Measurements from ENCODE around the gene PXMP2. TPM values are rescaled to one million over a fixed set of nuclear protein-coding genes. Genes with fewer than 3 reads are reported as not detected.

PXMP2 gene
- polyA plus RNA-seq, 10 donors = 15.7 to 27.4 (median 19.6) TPM

DNA sequence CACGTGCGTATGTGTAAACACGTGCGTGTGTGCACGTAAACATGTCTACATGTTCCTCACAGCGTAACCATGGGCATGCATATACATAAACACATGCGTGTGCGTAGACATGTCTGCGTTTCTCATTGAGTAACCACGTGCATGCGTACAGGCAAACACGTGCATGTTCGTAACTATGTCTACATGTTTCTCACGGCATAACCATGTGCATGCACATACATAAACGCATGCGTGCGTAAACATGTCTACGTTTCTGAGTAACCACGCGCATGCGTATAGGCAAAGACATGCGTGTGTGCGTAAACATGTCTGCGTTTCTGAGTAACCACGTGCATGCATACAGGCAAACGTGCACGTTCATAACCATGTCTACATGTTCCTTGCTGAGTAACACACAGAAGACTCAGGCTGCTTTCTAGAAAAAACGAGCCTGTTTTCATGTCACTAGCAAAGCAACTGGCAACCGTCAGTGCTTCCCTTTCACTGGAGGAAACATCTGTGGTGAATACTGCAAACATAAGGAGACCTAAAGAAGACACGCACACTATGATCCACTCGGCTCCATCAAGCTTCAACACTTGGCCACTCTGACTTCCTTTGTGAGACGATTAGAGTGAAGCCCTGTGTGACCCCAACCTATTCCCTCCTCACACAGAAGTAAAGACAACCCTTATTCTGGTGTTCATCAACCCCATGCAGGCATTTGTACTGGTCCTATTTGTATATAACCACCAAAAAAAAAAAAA is 29.1 kb upstream of the PXMP2 start:
- DNase-seq = peak in 1 of 3 donors; percentile 18

DNA sequence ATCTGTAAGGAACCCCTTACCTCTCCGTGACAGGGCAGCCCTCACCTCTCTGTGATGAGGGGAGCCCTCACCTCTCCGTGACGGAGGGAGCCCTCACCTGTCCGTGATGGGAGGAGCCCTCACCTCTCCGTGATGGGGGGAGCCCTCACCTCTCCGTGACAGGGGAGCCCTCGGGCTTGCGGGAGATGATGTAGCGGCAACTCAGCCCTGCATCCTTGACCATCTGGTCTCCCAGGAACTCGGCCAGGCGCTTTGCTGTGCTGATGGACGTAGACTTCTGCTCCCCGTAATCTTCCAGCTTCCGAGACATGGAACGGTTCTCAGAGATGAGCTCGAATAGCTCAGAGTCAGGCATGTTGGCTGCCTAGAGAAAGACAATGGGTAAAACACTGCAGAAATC is 28.2 kb upstream of the PXMP2 start:
- DNase-seq = no peak

DNA sequence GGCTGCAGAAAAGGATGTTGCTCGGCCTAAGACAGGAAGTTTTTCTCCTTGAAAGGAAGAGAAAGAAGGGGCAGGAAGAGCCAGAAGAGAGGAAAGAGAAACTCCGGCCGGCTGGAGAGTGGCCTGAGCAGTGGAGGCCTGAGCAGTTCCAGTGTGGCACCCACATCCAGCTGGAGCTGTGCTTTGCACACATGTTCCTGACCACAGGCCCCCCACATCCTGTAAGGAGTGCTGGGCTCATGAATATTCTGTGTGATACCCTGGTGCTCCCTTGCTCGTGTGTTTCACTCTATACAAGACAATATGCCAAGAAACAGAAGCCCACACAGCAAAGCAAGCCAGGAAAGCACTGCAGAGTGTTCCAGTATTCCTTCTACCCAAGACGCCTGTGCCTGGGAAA is 27.3 kb upstream of the PXMP2 start:
- DNase-seq = no peak

DNA sequence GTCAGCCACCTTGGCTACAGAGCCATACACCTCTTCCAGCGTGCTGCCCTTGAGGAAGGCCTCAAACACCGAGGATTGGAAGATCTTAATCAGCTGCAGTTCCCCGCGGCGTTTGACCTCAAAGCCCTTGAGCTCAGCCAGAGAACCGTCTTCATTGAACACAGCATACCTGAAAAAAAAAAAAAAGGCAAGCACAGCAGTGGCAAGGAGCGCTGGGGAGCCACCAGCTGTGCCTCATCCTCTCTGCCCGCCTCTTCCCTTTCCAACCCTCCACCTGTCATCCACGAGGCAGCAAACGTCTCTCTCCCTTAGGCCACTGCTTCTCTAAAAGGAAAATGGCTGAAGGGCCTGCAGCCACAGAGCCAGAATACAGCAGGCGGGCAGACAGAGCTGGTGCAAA is 26.4 kb upstream of the PXMP2 start:
- no peak for DNase-seq

DNA sequence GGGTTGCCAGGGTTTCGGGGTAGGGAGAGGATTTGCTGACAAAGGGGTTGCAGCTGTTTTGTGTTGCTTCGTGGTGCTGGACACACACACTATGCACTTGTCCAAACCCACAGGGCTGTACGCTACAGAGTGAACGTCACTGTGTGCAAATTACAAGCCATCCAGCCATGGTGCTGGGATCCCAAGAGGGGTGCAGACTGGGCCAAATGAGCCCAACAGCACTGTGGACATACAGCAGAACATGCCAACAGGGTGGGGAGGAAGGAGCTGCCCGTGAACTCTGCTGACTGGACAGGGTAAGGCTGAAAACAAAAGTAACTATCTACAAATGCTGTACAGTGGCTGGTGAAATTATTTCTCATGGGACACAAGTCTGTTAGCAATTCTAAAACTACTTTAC is 25.4 kb upstream of the PXMP2 start:
- DNase-seq = no peak

DNA sequence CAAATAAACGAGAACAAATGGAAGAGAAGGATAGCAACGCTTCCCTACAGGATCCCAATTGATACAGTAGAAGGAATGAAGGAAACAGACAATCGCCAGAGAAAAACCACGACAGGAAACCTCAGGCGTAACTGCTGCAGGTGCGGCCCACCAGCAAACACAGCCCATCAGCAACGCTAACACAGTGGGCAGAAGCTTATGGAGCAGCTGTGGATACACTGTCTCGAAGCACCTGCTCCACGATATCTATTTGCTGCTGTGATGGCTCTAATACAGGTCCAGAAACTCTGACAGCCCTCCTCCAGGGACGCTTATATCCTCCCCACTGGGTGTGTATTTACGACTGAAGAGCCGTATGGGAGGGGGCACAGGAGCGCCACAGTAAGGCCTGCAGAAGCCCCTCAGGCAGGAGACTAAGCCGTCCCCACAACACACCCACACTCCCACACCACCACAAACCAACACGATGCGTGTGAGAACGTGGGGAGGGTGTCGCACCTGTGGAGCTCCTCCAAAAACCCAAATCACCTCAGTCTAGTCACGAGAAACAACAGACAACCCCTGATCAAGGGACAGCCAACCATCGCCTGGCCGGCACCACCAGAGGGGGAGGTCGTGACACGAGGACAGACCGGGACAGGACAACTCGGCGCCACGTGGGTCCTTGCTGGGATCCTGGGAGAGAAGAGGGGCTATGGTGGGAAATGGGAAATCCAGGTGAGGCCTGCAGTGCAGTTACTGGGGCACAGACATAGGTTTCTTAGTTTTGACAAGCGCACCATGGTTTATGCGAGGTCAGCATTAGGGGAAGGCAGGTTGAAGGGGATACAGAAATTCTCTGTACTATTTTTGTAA is 24.3 kb upstream of the PXMP2 start:
- no peak for DNase-seq

DNA sequence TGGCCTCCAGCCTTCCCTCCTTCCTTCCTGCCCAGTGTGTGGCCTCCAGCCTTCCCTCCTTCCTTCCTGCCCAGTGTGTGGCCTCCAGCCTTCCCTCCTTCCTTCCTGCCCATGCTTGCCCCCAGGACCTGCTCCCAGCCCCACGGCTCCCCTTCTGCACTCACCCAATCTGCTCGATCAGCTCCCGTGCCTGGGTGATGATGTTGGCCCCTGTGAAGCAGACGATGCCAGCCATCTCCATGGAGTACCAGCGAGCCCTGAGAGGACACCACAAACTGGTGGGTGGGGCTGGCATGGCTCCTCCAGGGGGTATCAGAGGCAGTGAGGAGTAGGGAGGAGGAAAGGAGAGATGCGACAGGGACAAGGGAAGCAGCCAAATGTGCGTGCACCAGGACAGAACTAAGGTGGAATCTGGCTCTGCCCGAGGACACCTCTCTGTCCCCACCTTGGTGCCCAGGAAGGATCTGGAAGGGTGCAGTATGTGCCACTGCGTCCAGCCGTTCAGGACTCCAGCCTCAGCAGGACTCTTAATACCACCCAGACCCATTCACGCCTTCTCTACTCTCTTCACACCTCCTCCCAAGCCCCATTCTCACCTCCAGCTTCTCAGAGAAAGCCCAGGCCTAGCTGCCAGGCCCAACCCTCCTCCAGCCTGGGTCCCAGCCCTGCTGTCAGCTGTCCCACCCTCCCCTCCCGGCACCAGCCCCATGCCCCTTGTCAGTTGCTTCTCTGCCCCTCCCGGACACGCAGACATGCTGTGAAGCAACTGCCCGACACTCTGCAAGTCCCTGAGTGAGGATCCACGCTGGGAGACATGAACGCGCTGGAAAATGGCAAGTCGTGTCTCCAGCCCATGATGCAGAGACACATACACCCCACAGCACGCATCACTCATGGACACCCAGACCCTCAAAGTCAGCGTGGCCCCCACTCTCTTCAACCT is 22.9 kb upstream of the PXMP2 start:
- DNase-seq = no peak

DNA sequence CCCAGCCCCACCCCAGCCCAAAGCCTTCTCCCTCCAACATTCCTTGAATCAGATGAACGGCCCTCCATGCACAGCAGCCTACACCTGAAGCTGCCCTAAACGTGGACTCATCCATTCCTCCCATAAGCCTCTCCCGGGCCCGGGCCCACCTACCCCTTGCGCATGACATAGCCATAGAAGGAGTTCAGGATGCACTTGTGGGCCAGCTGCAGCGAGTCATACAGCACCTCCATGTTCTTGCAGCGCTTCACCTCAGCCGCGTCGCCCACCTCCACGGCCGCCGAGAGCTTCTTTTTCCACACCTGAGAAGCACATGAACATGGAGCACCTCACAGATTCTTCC is 22.3 kb upstream of the PXMP2 start:
- no peak for DNase-seq

DNA sequence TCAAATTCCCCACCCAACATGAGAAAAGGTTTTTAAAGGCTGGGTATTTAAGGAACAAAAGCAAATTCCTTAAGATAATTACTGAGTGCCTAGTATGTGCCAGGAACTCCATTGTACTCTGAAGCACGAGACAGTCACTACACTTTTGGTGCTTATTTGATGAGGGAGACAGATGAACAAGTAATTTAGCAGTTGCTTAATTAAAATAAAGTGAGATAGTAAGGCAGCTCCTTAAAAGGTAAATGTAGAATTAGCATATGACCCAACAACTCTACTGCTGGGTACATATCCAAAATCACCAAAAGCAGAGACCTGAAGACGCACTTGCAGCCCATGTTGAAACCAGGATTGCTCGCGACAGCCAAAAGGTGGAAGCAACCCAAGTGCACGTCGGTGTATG is 21.6 kb upstream of the PXMP2 start:
- no peak for DNase-seq

DNA sequence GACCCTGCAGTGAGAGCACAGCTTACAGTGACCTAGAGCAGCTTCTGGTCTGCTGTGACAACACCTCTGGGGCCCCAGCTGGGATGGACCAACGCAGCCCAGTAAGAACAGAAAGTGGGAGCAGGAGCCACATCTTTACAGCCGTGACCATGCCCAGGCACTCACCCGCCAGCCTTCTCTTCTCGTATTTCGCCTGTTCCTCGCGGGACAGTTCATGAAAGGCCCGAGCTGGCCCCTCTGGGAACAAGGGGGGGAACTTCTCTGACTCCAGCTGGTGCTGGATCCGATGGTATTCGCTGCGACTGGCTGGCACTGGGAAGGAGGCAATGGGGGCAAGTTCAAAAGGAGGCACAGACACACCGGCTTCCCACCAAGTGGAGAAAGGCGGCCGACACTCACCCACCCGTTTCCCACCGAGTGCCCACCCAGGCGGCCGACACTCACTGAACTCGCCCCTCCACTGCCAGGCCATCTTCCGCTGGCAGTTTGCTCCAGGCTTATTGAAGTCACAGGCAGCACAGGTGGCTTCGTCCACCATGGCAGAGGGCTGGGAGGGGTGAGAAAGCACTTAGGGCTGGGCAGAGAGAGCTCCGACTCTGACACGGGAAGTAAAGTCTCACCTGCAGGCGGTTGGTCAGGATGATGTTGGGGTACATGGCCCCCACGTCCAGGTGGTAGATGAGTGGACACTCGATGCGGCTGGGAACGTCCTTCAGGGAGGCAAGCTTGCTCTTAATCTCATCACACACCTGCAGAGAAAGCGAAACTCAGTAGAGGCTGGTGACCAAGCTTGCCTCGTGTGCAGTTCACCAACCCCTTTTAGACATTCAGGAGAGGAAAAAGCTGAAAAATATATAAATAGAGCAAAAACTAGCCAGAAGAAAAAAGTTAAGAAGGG is 18.9 kb upstream of the PXMP2 start:
- DNase-seq = no peak

DNA sequence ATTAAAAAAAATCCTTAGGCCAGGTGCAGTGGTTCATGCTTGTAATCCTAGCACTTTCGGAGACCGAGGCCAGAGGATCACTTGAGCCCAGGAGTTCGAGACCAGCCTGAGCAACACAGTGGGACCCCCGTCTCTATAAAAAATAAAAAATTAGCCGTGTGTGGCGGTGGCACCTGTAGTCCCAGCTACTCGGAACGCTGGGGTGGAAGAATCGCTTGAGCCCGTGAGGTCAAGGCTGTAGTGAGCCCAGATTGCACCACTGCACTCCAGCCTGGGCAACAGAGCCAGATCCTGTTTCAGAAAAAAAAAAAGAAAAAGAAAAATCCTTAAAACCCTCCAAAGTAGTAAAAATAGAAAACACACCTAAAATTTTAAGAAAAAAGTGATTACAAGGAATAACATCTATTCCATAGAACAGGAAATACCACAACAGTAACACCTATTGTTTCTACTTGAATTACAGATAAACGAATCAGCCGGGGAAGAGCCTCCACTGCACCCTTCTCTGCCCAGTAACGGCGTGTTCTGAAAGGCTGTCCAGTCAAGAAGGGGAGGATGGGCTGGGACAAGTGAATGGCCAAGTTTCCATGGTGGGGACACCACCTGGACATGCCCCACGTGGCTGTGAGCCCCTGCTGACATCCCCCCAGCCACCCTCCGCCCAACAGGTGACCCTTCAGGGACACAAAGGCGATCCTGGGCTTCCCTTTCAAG is 18.1 kb upstream of the PXMP2 start:
- no peak for DNase-seq

DNA sequence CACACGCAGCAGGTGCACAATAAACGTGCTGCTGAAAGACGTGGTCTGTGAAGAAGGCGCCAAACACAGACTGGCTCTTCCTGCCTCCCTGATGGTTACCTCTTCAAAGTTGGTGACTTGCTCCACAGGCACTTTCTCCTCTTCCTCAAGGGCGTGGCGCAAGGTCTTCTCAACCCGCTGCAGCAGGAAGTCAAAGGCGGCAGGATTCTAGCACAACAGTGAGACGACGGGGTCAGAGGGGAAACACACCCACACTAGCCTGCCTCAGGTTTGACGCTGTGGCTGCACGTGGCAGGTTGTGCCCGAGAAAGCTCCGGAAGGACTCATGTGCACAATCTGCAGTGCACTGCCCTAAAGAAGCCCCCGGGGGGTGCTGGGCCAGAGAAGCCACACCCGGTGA is 15.3 kb upstream of the PXMP2 start:
- DNase-seq = no peak

DNA sequence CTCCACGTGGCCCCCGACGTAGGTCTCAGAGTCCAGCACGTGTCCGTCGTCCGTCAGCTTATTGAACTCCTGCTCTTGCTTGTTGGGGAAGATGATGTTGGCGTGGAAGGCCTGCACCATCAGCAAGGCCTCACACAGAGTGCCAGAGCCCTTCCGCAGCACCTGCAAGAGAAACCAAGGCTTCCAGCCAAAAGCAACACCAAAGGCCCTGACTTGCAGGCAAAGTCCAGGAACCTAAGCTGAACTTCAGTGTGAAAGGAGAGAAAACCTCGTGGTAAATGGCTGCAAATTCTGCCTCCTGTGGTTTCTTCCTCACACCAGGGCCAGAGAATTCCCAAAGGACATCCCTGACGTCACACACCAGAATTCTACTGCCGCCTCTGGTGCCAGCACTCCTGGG is 14.7 kb upstream of the PXMP2 start:
- DNase-seq = no peak

DNA sequence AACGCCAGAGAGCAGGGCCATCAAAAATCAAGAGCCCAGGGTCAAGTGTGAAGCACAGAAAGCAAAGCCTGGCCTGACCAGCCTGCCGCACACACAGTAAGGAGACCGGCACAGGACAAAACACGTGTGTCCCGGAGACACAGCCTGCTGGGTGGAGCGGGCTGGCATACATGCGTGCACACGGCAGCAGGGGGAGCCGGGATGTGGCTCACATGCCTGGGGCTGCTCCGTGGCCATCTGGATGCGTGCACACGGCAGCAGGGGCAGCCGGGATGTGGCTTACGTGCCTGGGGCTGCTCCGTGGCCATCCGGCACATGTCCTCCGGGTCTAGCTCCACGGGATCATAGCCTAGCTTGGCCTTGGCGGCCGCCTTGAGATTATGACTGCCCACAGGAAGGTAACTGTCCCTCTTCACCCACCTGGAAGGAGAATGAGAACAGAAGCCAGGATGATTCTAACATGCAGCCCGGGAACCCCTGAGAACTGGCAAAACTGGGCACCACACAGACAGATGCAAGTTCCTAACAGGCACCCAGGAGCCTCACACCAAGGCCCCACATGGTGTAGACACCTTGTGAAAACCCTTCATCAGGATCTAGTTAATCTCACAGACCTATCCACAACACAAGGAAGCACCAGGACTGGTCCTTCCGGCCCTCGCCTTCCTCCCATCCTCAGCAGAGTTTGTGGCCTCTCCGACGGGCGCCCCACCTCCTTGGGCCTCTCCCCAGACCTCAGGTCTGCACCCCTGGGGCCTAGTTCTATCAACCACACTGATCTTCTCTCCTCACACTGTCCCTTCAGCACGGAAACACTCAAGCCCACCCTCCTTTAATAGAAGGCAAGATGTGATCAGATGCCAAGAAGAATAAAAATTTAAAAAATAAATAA is 13.9 kb upstream of the PXMP2 start:
- DNase-seq = no peak

DNA sequence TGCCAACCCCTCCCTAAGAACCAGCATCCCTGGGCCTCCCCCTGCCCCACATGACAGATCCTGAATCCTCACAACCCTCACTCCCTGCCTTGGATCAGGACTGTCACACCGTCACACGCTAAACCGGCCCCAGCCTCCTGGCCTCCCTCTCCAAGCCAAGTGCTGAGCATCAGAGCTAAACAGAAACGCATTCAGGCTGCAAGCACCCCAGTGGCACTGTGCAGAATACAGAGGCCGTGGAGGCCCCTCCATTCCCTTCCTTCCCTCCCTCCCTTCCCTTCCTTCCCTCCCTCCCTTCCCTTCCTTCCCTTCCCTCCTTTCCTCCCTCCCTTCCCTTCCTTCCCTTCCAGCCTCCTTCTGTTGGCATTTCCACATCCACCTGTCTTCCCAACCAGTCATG is 12.8 kb upstream of the PXMP2 start:
- no peak for DNase-seq

DNA sequence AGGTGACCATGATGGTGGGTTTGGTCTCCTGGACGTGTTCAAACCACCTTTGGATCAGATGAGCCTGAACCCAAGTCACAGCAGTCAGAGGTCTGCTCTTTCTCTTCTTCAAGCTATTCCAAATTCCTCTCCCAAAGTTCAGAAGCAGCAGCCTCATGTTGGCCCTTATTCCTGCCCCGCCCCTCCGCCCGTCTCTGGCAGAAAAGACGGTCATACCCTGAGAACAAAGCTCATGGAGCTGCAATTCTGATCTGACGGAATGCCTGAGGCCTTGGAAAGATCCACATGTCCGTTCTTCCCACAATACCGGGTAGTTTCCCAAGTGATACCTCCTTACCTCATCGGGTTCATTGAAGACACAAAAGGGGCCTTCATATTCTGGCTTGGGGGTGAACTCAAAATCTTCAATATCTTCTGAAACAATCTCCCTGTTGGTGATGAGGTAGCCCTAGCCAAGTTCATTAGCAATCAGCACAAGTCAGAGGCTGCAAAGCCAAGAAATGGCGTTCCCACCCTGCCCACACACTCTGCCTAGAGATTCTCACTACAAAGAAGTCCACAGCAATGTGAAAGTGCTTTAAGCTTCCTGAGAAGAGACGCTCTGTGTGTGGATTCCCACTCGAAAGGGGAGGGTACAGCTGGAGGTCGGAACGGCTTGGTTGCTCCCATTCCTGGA is 11.5 kb upstream of the PXMP2 start:
- no peak for DNase-seq

DNA sequence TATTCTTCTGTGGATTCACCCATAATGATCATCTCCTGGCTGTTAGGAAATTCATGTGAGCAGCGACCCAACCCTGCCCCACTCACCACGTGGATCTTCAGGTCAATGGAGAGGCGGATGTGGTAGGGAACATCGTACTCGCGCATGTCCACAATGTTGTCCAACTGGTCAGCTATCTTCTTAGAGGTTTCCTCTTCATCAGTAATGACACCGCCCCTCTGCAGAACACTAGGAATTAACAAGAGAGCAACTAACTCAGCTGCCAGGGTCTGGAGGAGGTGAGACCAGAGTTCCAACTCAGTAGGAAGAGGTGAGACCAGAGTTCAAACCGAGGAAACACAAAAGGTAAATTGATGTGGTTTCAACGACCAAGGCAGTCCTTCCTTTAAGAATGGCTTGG is 9.9 kb upstream of the PXMP2 start:
- no peak for DNase-seq

DNA sequence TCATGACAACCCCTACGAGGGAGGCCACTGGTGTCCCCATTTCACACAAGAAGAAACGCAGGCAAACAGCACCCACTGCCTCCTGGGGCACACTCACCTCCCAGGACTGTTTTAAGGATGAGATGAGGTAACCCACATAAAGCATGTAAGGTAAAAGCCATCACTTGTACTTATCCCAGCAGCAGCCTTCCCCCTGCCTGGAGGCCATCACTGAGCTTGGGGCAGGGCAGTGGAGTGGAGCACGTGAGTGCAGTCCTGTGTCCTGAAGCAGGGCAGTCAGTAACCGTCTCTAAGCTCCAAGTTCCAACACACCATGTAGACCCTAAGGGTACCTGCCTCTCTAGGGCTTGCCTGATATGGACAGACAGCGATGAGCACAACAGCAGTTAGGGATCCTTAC is 2.0 kb upstream of the PXMP2 start:
- no peak for DNase-seq

DNA sequence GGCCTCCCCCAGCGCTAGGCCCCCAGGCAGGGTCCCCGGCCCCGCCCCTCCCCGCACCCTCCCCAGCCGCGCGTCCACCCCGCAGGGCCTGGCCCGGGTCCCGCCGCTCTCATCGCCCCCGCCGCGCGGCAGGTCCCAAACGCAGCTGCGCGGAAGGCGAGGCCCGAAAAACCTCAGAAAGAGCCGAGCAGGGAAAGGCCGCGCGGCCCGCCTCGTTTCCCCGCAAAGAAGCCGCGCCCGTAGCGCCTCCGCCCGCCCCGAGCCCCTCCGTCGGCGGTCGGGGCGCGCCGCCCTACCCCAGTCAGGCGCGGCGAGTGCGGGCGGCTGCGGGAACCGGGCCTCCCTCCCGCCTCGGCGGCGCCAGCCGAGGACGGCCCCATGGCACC is 569 bp upstream of the PXMP2 start:
- DNase-seq = peak in 2 of 3 donors; percentile 15 to 48

All from muscle of back (tissue), 11 donors.